ENCODE measurements around the gene BMPR2. TPM values are rescaled to one million over a fixed set of nuclear protein-coding genes. Genes with fewer than 3 reads are reported as not detected.
"Not testable (repeated sequence)": the region's sequence is repeated elsewhere in the genome, so short reads cannot be mapped to it uniquely, and the experiment has no call there.

The BMPR2 gene
- 19.4 and 65.7 TPM in 2 replicates for total RNA-seq

DNA sequence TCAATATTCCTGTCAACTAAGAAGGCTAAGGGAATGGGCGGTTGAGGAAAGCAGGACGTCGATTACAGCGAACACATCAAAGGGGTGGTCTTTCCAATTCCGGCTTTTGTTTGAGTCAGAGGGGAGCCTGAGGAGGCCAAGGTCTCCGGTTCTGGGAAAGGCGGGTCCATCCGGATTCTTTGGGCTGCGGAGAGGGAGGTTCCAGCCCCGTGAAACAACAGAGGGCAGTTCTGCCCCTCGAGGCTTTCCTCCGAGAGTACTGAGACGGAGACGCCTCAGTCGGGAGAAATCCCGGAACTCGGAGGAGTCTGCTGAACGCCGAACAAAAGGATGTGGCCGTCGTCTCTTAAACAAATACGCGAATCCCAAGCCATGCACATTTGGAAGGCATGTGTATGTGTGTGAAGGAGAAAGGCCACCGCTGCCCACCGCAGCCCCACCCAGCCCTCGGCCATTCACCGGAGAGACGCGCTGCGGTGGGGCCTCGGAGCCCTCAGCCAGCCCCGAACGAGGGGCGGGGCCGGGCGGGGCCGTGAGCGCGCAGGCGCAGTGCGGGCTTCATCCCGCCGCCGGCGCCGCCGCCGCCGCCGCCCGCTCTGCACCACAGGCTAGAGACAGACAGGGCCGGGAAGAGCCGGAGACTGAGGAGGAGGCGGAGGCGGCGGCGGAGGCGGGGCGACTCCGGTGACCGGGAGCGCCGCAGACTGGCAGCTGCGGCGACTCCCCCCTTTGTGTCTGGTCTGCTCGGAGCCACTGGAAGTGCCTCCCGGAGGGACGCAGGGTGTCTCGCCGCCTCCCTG is at the start of gene BMPR2:
Gene BMPR2 (plus strand): TSS at position 719 of the 800 bp plus-strand sequence. CDS start 1,148 bp downstream, outside the sequence.
- peak; percentile 63 for DNase-seq (ENCODE audit: low read depth)

DNA sequence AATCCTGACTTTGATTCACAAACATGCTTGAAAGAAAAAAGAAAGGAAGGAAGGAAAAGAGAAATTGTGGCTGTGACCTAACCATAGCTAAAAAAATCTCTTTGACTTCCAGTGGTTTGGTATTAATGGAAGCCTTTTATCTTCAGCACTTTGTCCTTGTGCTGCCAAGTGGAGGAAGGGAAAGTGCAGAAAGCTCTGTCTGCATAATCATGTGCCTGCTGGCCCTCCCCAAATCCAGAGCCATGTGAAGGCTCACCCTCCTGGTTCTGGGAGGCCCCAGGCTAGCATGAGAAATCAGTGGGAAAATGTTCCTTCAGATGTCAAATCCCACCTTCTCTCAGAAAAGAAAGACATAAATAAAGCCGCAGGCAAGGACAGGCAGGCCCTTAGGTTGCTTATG is 48.3 kb upstream of the BMPR2 start:
- peak; percentile 16 for DNase-seq (ENCODE audit: low read depth)

DNA sequence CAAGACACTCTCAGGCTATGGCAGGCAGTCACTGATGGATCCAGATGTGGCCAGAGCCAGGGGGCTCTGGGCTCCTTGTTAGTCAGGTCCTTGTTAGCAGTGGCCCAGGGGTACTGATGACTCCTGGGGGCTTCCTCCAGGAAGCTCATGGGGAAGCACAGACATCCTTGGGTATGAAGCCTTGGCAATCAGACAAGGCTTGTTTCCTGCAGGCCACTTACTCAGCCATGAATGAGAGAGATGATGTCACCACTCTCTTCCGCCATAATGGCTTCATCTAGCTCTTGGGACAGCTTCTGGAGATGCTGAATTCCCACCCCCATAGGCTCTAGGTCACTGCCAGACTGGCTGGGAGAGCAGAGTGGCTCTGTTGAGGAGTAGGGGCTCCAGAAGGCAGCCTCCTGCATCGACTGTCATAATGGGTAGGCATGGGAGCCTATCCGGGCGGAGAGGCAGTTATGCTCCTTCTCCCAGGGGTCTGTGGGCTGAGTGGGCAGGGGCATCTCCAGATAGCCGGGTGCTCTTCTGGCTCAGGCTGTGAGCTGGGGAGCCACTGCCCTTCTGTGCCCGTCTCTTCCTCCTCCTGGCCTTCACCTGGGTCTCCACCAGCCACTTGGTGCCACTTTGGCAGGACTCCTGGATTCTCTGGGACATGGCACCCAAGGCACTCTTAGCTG is 40.2 kb upstream of the BMPR2 start:
- no peak for DNase-seq (ENCODE audit: low read depth)

DNA sequence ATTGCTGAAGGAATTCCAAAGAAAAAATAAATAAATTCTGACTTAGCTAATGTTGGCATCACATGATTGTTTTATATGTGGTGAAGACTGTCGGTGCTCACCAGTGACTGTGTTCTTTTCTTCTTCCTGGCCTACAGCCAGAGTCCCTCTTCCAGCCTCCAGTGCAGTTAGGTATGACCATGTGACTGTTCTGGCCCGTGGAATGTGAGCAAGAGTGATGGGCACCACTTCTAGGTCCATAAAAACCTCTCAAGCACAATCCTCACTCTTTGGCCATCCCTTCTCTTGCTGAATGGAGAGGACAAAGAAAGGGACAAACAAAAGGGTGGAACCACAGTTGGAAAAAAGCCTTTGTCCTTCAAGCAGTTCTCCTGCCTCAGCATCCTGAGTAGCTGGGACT is 39.0 kb upstream of the BMPR2 start:
- peak; percentile 49 for DNase-seq (ENCODE audit: low read depth)

DNA sequence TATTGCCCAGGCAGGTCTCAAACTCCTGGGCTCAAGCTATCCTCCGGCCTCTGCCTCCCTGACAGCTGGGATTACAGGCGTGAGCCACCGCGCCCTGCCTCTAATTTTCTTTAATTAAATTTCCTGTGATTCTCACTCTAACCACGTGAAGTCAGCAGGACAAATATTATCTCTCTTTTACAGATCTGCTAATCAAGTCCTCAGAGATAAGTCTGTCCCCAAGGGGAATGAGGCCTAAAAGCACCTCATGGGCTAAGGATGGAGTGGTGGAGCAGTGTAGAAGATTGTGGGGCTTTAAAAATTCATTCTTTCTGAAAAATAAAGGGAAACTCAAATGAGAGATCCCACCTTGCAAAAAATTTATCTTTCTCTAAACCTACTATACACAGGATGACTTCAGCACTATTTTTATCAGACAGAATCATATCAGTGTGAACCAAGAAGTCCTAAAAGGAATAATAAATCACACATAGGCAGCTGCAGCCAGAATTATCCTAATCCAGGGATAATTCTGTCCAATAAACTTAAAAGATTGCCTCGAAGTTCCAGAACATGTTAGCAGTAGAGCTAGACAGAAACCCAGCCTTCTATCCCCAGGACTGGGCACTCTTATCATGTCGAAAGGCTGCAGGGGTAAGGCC is 38.3 kb upstream of the BMPR2 start:
- no peak for DNase-seq (ENCODE audit: low read depth)

DNA sequence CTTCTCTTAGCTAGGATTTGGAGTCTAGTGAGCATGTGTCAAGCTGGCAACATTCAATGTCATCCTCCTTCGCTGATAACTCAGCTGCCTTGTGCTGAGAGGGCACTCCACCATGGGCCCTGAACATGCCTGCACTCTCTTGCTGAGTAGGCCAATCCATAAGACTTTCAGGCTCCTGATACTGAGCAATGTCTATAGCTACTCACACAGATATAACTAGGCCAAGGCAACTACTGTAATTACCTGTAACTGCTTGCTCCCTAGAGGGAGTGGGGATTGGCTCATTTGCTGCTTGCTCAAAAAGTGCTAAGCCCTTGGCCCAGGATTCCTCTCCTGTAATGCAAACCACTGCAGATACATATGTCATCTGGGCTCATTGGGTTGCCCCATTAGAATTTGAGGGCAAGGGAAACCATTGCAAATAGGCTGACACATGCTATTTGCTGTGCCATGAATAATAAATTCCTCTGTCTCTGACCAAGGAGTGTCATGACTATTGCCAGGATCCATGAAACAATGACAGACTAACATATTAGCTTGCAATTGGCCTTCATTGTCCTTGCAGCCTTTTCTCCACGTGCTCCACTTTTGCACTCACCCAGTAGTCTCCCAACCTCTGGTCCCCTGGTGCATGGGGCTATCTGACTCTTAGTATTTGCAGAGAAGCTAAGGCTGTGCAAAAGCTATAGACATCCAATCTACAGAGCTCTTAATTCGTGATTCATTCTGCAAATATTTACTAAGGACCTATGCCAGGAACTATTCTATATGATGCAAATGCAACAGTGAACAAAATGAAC is 36.9 kb upstream of the BMPR2 start:
- no peak for DNase-seq (ENCODE audit: low read depth)

DNA sequence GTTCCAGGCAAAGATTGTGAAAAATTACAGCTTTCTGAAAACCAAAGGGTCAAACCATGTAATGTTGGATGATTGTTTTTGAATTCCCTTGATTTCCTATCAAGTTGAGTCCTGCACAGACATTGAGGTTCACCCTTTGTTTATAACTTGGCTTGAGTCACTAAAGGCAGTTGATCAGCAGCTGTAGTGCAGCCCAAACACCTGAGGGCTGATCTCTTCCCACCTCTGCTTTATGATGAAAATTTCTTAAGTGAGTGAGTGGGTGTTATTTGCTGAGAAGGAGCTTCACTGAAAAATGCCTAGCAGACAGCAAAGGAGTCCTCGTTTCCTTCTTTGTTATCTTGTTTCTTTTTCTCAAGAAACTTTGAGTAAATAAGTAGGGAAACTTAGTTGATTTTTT is 31.9 kb upstream of the BMPR2 start:
- peak; percentile 20 for DNase-seq (ENCODE audit: low read depth)

DNA sequence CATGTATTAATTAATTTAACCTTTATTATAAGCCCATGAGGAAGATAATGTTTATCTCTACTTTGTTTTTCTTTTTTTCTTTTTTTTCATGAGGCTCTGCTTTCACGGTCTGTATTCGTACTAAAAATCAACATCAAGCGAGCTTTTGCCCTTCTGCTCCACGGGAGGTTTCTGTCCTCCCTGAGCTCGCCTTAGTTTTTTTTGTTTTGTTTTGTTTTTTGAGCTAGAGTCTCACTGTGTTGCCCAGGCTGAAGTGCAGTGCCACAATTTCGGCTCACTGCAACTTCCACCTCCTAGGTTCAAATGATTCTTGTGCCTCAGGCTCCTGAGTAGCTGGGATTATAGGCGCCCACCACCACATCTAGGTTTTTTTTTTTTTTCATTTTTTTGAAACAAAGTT is 29.9 kb upstream of the BMPR2 start:
- DNase-seq (ENCODE audit: low read depth), result no peak

DNA sequence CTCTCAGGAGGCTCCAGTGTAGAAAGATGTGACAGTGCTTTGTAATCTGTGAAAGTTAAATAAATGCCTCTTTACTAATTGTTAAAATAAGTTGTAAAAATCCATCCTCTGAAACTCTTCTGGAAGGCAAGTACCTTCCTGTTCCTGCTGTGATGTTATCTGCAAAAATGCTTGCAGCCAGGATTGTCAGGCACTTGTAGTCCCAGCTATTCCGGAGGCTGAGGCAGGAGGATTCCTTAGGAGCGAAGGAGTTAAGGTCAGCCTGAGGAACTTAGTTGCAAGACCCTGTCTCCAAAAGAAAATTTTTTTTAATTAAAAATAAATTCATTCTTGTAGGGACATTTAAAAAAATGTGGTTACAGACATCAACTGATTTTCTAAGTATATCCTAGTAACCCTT is 22.7 kb upstream of the BMPR2 start:
- no peak for DNase-seq (ENCODE audit: low read depth)

DNA sequence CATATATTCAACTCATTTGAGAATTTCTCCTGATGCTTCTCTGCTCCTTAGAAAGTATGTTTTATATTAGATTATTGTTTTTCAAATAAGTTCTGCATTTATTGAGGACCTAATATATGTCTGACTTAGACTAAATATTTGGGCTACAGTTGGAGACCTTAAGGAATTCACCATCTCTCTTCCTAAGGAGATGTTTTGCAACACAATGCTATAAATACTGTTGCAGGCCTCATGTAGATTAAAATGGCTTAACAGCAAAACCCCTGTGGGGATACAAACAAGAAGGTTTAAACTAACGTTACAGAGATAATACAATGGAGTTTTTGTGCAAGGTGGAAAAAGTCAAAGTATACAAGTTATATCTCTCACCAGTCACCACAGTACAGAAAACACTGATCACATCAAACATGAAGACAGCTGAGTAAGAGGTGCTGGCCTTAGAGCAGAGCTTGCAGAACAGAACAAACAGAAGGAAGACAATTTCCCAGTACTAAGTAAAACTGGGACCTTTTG is 20.1 kb upstream of the BMPR2 start:
- no peak for DNase-seq (ENCODE audit: low read depth)

DNA sequence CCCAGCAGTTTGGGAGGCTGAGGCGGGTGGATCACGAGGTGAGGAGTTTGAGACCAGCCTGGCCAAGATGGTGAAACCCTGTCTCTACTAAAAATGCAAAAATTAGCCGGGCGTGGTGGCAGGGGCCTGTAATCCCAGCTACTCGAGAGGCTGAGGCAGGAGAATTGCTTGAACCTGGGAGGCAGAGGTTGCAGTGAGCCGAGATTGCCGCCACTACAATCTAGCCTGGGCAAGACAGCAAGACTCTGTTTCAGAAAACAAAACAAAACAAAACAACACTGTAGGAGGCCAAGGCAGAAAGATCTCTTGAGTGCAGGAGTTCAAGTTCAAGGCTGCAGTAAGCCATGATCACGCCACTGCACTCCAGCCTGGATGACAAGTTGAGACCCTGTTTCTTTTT is 17.2 kb upstream of the BMPR2 start:
- not testable (repeated sequence) for DNase-seq (ENCODE audit: low read depth)

DNA sequence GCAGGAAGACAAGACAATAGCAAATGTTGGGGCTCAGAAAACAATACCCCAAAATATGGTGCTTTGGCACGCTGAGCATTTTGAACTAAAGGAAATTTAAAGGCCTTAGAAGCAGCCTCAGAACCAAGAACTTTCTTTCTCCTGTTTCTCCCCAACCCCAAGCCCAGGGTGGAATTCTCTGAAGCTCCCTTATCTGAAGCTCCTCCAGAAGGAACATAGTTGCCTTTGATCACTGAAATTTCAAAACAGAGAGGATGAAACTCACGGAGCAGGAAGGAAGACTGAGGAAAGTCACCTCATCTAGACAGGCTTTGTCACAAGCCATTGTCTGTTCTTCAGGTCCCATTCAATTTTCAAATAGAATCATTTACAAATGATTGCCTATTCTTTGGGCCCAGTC is 15.5 kb upstream of the BMPR2 start:
- DNase-seq (ENCODE audit: low read depth), result no peak

DNA sequence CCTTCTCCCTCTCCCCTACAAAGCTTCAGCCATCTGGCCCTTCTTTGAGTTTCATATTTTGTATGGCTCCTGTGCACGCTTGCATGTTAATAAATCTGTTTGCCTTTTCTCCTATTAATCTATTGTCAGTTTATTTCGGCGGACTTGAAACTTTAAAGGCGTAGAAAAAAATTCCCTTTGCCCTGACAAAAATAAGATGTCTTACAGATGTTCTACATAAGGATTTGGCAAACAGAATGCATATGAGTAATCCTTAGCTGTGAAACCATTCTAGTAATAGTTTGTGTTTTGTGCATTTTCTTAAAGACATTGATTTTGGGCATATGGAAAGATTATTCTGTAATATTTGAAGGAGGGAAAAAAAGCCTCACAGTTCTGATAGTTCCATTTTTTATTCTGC is 15.0 kb upstream of the BMPR2 start:
- no peak for DNase-seq (ENCODE audit: low read depth)

DNA sequence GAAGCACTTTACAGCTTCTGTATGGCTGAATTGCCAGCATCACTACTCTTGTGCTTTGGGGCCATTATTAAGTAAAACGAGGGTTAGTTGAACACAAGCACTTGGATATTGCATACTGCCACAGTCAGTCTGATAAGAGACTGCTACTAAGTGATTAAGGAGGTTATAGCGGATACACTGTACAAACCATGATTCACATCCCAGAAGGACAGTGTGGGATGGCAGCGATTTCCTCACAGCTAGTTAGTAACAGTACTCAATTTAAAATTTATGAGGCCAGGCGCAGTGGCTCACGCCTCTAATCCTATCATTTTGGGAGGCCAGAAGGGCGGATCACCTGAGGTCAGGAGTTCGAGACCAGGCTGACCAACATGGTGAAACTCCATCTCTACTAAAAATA is 2.6 kb upstream of the BMPR2 start:
- no peak for DNase-seq (ENCODE audit: low read depth)

DNA sequence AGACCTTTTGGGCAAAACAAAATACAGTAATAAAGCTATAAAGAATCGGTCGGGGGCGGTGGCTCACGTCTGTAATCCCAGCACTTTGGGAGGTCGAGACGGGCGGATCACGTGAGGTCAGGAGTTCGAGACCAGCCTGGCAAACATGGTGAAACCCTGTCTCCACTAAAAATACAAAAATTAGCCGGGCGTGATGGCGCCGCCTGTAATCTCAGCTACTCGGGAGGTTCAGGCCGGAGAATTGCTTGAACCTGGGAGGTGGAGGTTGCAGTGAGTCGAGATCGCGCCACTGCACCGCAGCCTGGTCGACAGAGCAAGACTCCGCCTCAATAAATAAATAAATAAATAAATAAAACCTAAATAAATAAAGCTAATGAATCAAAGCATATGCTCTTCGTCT is 1.7 kb upstream of the BMPR2 start:
- not testable (repeated sequence) for DNase-seq (ENCODE audit: low read depth)

DNA sequence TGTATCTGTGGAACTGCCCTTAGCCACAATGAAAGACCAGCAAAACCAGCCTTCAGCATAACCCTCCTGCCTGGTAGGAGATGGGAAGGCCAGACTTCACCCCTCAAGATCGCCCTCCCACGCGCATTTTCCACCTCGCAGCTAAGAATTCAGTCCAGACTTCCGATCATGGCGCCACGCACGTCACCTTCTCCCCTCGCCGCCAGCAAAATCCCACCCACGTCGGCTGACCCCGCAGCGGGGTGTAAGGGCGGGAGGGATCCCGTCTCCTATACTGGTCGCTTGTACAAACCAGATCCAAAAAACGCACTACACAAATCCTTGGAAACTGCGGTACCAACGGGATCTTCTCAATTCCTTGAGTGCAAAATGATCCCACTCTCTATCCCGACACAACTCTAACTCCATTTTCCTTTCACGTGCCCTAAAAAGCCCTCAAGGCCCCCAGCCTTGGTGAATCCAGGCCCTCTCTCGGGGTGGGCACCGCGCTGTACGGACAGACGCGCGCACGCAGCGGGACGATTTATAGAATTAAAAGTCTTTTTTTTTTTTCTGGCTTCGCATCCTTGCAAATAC is 1.0 kb upstream of the BMPR2 start:
- DNase-seq (ENCODE audit: low read depth), result peak; percentile 62

DNA sequence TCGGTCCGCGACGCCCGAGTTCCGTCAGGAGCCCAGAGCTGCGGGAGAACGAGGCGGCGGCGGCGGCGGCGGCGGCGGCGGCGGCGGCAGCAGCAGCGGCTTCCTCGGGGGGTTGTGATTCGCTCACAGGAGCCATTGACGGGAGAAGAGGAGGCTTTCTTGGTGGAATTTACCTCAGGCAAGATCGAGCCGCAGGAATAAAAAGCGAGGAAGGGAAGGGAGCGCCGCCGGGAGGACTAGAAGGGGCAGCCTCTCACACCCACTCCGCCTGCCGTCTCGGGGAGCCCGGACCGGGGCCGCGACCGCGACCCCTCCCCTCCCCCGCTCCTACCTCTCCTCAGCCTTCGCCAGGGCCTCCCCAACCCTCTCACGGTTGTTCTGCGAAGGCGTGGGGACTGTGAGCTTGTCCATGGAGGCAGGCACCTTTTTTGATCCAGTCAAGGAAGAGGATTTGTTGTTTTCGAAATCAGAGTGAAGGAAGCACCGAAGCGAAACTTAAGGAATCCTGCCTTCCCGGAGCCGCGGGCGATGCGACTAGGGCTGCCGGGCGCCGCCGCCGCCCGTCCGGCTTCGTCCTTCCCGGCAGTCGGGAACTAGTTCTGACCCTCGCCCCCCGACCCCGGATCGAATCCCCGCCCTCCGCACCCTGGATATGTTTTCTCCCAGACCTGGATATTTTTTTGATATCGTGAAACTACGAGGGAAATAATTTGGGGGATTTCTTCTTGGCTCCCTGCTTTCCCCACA is 506 bp downstream of the BMPR2 start:
- peak; percentile 57 for DNase-seq (ENCODE audit: low read depth)

DNA sequence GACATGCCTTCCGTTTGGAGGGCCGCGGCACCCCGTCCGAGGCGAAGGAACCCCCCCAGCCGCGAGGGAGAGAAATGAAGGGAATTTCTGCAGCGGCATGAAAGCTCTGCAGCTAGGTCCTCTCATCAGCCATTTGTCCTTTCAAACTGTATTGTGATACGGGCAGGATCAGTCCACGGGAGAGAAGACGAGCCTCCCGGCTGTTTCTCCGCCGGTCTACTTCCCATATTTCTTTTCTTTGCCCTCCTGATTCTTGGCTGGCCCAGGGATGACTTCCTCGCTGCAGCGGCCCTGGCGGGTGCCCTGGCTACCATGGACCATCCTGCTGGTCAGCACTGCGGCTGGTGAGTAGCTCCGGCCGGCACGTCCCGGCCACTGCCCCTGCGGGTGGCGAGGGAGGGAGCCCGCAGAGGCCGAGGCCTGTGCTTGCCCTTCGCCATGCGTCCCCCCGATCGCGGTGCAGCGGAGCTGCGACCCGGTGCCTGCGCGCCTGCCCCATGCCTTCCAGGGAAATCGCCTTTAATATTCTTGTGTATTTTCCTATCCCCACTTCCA is 1.2 kb downstream of the BMPR2 start:
- no peak for DNase-seq (ENCODE audit: low read depth)

DNA sequence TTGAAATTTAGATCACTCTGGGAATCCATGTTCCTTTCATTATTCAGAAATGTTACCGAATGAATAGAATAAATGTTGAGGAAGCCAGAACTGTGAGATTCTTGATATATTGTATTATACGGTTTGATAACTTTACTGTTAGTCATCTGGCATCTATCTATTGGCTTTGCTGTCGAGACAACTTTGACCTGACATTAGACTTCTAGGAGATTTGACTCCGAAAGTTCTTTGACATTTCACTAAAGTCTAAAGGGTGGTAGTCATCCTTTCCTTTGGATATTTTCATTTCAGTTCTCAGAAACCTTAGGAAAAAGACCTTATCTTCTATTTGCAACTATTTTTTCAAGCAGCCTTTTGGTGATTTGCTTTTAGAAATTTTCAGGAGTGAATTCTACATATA is 1.9 kb downstream of the BMPR2 start:
- no peak for DNase-seq (ENCODE audit: low read depth)

DNA sequence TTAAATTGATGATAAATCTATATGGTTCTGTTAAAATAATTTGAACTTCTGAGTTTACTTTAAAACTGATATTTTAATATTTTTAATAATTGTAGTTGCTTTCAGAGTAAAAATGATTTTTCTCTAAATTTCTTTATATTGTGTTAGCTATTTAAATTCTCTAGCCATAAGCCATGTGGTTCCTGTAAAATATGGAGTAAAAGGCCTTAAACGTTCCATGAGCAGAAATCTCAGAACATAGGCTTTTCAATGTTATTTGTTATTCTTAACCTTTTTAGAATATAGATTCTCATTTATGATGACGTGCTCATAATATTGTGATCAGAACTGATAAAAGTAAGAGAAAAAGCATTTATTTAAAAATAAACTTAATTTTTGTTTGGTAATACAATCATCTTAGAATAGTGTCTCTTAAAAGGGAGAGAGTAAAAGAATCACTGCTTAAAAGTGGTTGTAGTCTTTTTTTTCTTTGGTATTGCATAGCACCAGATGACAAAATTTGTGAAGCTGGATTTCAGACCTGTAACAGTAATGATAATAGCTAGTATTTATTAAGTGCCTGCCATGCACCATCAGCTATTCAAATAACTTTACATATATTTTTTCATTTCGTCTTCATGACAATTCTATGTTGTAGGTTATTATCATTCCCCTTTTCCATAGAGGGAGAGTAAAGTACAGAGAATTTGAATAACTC is 2.7 kb downstream of the BMPR2 start:
- DNase-seq (ENCODE audit: low read depth), result no peak
